GM12878 (cell line): ENCODE measurements around the gene NXN. TPM values are rescaled to one million over a fixed set of nuclear protein-coding genes. Genes with fewer than 3 reads are reported as not detected.

Source experiments
- ATAC-seq: fragments of 200-7000 bp; cut with Tn5 transposase; 3 replicates; pipeline ENCODE4 v1.9.1; 2020; ENCODE audit warnings: mild to moderate bottlenecking, moderate library complexity
- BruUV-seq: library from RNA; stranded (reverse); fragments of 400-500 nt; replicated peaks from 2 replicates; lab custom pipeline; 2021; lab: Mats Ljungman, UMichigan
- CTCF ChIA-PET: fragments of 300-600 bp; sonication (Branson Sonifier 250); formaldehyde crosslinking; extraction: SDS; loops from one replicate; lab custom pipeline; 2021; ENCODE audit warnings: inconsistent platforms; lab: Yijun Ruan, JAX
- POLR2A ChIA-PET: fragments of 350-600 bp; formaldehyde crosslinking; extraction: SDS; loops from one replicate; lab custom pipeline; 2021; ENCODE audit warnings: inconsistent platforms; lab: Charles Lee
- RAD21 ChIA-PET: fragments of 300-600 bp; sonication (Branson Sonifier 250); formaldehyde crosslinking; loops from one replicate; lab custom pipeline; 2023; ENCODE audit warnings: antibody characterized with exemption; ENCODE audit not compliant: unreplicated experiment; lab: Charles Lee
- SMC1A ChIA-PET: fragments of 300-600 bp; sonication (Branson Sonifier 250); formaldehyde crosslinking; loops from one replicate; lab custom pipeline; 2023; ENCODE audit not compliant: unreplicated experiment, uncharacterized antibody; lab: Charles Lee
- DNase-seq: peaks from one replicate; pipeline ENCODE4 v3.0.0-alpha.2; 2011; ENCODE audit warnings: low read depth, low spot score
- FAIRE-seq: peaks from 3 replicates; lab custom pipeline; 2011; peaks lifted over from hg19 to GRCh38; lab: Jason Lieb, UNC
- H2AFZ ChIP-seq: 2 replicates; pipeline ENCODE4 v1.6.0; 2011; ENCODE audit warnings: low read depth, low read length, control low read depth; ENCODE audit not compliant: control insufficient read depth
- H3K27ac ChIP-seq: 2 replicates; pipeline ENCODE4 v1.5.1; 2011; ENCODE audit warnings: control low read depth; ENCODE audit not compliant: control insufficient read depth, insufficient read depth
- H3K27me3 ChIP-seq, 2 experiments: replicated peaks in 1 of 2; 2 replicates each; pipeline versions ENCODE4 v1.6.0 to v1.6.1; 2011; ENCODE audit warnings: low read length in 1 of 2; ENCODE audit not compliant: control insufficient read depth in 2 of 2, insufficient read depth in 2 of 2
- H3K36me3 ChIP-seq, 2 experiments: 2 replicates each; pipeline ENCODE4 v1.5.1; 2011; ENCODE audit warnings: low read length in 1 of 2; ENCODE audit not compliant: control insufficient read depth in 2 of 2, insufficient read depth in 2 of 2
- H3K4me1 ChIP-seq: 2 replicates; pipeline ENCODE4 v1.6.1; 2011; ENCODE audit warnings: mild to moderate bottlenecking, low read length, moderate library complexity, mixed read lengths; ENCODE audit not compliant: control insufficient read depth, insufficient read depth
- H3K4me2 ChIP-seq: 2 replicates; pipeline ENCODE4 v1.6.0; 2011; ENCODE audit warnings: control low read depth; ENCODE audit not compliant: control insufficient read depth, insufficient read depth
- H3K4me3 ChIP-seq: fragments of 200-600 bp; sonication (generic); 2 replicates; pipeline ENCODE4 v1.5.1; 2016
- H3K79me2 ChIP-seq: 2 replicates; pipeline ENCODE4 v1.6.0; 2011; ENCODE audit warnings: low read length; ENCODE audit not compliant: control insufficient read depth, insufficient read depth
- H3K9ac ChIP-seq: 2 replicates; pipeline ENCODE4 v1.8.0; 2011; ENCODE audit warnings: low read length, control low read depth, mixed read lengths; ENCODE audit not compliant: control insufficient read depth, insufficient read depth
- H3K9me3 ChIP-seq: replicated peaks from 3 replicates; pipeline ENCODE4 v1.5.1; 2011; ENCODE audit warnings: mild to moderate bottlenecking, low read length; ENCODE audit not compliant: control insufficient read depth, insufficient read depth
- H4K20me1 ChIP-seq: 2 replicates; pipeline ENCODE4 v1.6.0; 2011; ENCODE audit not compliant: control insufficient read depth, insufficient read depth
- CBFB ChIP-seq: IDR thresholded peaks from 2 replicates; pipeline ENCODE4 v1.6.1; 2016; ENCODE audit warnings: antibody characterized with exemption, low read depth
- CBX5 ChIP-seq: sonication (generic); IDR thresholded peaks from 2 replicates; pipeline ENCODE4 v1.6.1; 2016; ENCODE audit warnings: low read depth, moderate library complexity, mild to moderate bottlenecking, inconsistent platforms
- CEBPB ChIP-seq, 2 experiments: fragments of 150-350 bp in 1 of 2; IDR thresholded peaks; 2 replicates each; pipeline ENCODE4 v1.6.1; 2012 to 2014; ENCODE audit warnings: low read depth in 2 of 2, low read length in 2 of 2, borderline replicate concordance in 1 of 2, inconsistent platforms in 1 of 2
- CHD2 ChIP-seq: IDR thresholded peaks from 2 replicates; pipeline ENCODE4 v1.6.1; 2011; ENCODE audit warnings: low read depth, low read length, improper control_type of control experiment, borderline replicate concordance
- CREB1 ChIP-seq: IDR thresholded peaks from 2 replicates; pipeline ENCODE4 v1.6.1; 2012; ENCODE audit warnings: low read depth, mild to moderate bottlenecking, inconsistent platforms
- CREM ChIP-seq: IDR thresholded peaks from 2 replicates; pipeline ENCODE4 v1.6.1; 2014; ENCODE audit warnings: antibody characterized with exemption, low read depth
- E2F4 ChIP-seq: IDR thresholded peaks from 2 replicates; pipeline ENCODE4 v1.6.1; 2012; ENCODE audit warnings: low read depth, low read length, improper control_type of control experiment
- ESRRA ChIP-seq: IDR thresholded peaks from 2 replicates; pipeline ENCODE4 v1.6.1; 2012; ENCODE audit warnings: mild to moderate bottlenecking, low read length, improper control_type of control experiment
- GATAD2B ChIP-seq: fragments of 450-650 bp; conservative IDR thresholded peaks from 2 replicates; pipeline ENCODE4 v1.6.1; 2017; ENCODE audit warnings: low read depth, mild to moderate bottlenecking, moderate library complexity
- JUNB ChIP-seq: IDR thresholded peaks from 2 replicates; pipeline ENCODE4 v1.6.1; 2016; ENCODE audit warnings: antibody characterized with exemption, mild to moderate bottlenecking
- MTA3 ChIP-seq: IDR thresholded peaks from 2 replicates; pipeline ENCODE4 v1.6.1; 2012; ENCODE audit warnings: low read length, inconsistent platforms, borderline replicate concordance
- NBN ChIP-seq: fragments of 450-650 bp; IDR thresholded peaks from 2 replicates; pipeline ENCODE4 v1.6.1; 2016
- NFIC ChIP-seq: IDR thresholded peaks from 2 replicates; pipeline ENCODE4 v1.6.1; 2012; ENCODE audit warnings: low read depth, mild to moderate bottlenecking, inconsistent platforms, low read length, moderate library complexity
- RB1 ChIP-seq: fragments of 450-650 bp; formaldehyde crosslinking; IDR thresholded peaks from 2 replicates; pipeline ENCODE4 v1.6.1; 2017; ENCODE audit warnings: mild to moderate bottlenecking, borderline replicate concordance
- SIX5 ChIP-seq: IDR thresholded peaks from 2 replicates; pipeline ENCODE4 v1.6.1; 2011; ENCODE audit warnings: mild to moderate bottlenecking, low read depth, low read length, moderate library complexity; ENCODE audit not compliant: severe bottlenecking
- TARDBP ChIP-seq: IDR thresholded peaks from 2 replicates; pipeline ENCODE4 v1.6.1; 2016; ENCODE audit warnings: borderline replicate concordance
- ZBTB40 ChIP-seq: fragments of 450-650 bp; IDR thresholded peaks from 2 replicates; pipeline ENCODE4 v1.6.1; 2016; ENCODE audit warnings: mild to moderate bottlenecking, moderate library complexity, borderline replicate concordance
- ZSCAN29 ChIP-seq: fragments of 450-650 bp; IDR thresholded peaks from 2 replicates; pipeline ENCODE4 v1.6.1; 2017; ENCODE audit warnings: mild to moderate bottlenecking, moderate library complexity
- WGBS: methylation state at CpG from one replicate; pipeline ENCODE4 v1.1.6; 2016; ENCODE audit warnings: low lambda C conversion rate; ENCODE audit not compliant: insufficient replicate concordance, insufficient coverage; ENCODE audit errors: missing lambda C conversion rate; 5-methylcytosine and 5-hydroxymethylcytosine counted together
- in situ Hi-C: fragments of 300-500 bp; cut with MboI; formaldehyde crosslinking; loops from 9 replicates; pipeline ENCODE4 v1.14.3; 2018; ENCODE audit warnings: mixed read lengths
- intact Hi-C: fragments of 100-400 bp; cut with micrococcal nuclease; formaldehyde crosslinking; loops from one replicate; pipeline ENCODE4 v1.14.2; 2022; ENCODE audit not compliant: unreplicated experiment
- polyA plus RNA-seq, 11 experiments: library from polyadenylated mRNA; depleted of rRNA in 4 of 11; unstranded in 6 of 11; stranded (reverse) in 5 of 11; fragments of >200 nt; fragmentation: Nextera tagmentation in 4 of 11; fragmentation: Illumina TruSeq in 1 of 11; extraction: Ambion mirVana in 4 of 11; extraction: Trizol in 1 of 11; gene quantifications; 1 replicate in 1 of 11; 2 replicates in 10 of 11; pipeline versions ENCODE4 v1.2.1 to v1.2.3, GENCODE V29; 2011 to 2016; ENCODE audit warnings: inconsistent platforms in 2 of 11, missing spikeins in 2 of 11, low read depth in 1 of 11
- total RNA-seq, 4 experiments: library from RNA; depleted of rRNA in 3 of 4; stranded (reverse); fragments of >200 nt in 3 of 4; fragmentation: Illumina TruSeq in 1 of 4; extraction: Trizol in 1 of 4; gene quantifications; 2 replicates each; pipeline versions ENCODE4 v1.2.1 to v1.2.3, GENCODE V29; 2013 to 2021

Gene NXN
- total and polyA plus RNA-seq, 10 of the 15 experiments (the other 5 are each of a cell fraction or from before 2014, with no cell fraction given): 0.04 to 1.2 (median 0.30) TPM

GRCh38 chr17:866568-867103, 112.9 kb downstream of the NXN start (continued):
- TF ChIP-seq ZBTB40 (no peak), CBFB (no peak), E2F4 (no peak), NFIC (no peak)

- no peak for FAIRE-seq
- no peak overlapping the region for H3K4me3 ChIP-seq
Observed at GRCh38 chr17:864315-864714, 115.3 kb downstream of the NXN start.

More at GRCh38 chr17:864315-864714, 115.3 kb downstream of the NXN start:
- intact Hi-C loops: no loop called here
- RAD21 ChIA-PET: no interaction called here
- no peak for TF ChIP-seq NBN
- TF ChIP-seq NFIC: no peak
- TF ChIP-seq JUNB: no peak
- TF ChIP-seq CREB1: no peak
- TF ChIP-seq GATAD2B: no peak
- TF ChIP-seq MTA3: no peak
- no peak for TF ChIP-seq RB1
- no peak for TF ChIP-seq ESRRA
- no peak for TF ChIP-seq CREM
- no peak for TF ChIP-seq CEBPB (IDR thresholded peaks at IDR 0.05; ENCODE audit: borderline replicate concordance in 1 of 2, low read depth in 2 of 2, low read length in 2 of 2)
- no peak for TF ChIP-seq CBX5
- no peak for TF ChIP-seq CHD2
- no peak for TF ChIP-seq SIX5
- TF ChIP-seq ZSCAN29: no peak
- no peak for TF ChIP-seq TARDBP
- H2AFZ ChIP-seq: no peak overlapping the region
- peaks cover 0 to 2% of the 10 kb centered on the region in 2 experiments; a peak in 2 of 4 replicates for H3K27me3 ChIP-seq
- no peaks in the 10 kb centered on the region for H3K4me1 ChIP-seq
- CTCF ChIA-PET: no interaction called here
- no peaks in the 10 kb centered on the region for H3K79me2 ChIP-seq
- no TSS peak for BruUV-seq
- H3K36me3 ChIP-seq: no peaks in the 10 kb centered on the region
- 9% methylated on average over 8 of the region's 8 CpGs for WGBS
- no peak overlapping the region for H3K27ac ChIP-seq
- POLR2A ChIA-PET: no interaction called here
- in situ Hi-C loops: no loop called here
- SMC1A ChIA-PET: no interaction called here
- H3K9me3 ChIP-seq: no peaks in the 10 kb centered on the region; the same call in 2 of the 3 replicates
- no peak overlapping the region for H3K4me2 ChIP-seq
- DNase-seq: no peak
- H3K9ac ChIP-seq: no peak overlapping the region
- no peaks in the 10 kb centered on the region for H4K20me1 ChIP-seq
- ATAC-seq: no peak
